SH-SY5Y (cell line): ENCODE data around the gene NOL3.

Experiments used
- GATA2 ChIP-seq: IDR thresholded peaks from 2 replicates; pipeline ENCODE4 v1.6.1; 2011; ENCODE audit warnings: mild to moderate bottlenecking, low read depth, low read length
- GATA3 ChIP-seq: IDR thresholded peaks from 2 replicates; pipeline ENCODE4 v1.6.1; 2011; ENCODE audit warnings: low read depth, mild to moderate bottlenecking, low read length, moderate library complexity

DNA sequence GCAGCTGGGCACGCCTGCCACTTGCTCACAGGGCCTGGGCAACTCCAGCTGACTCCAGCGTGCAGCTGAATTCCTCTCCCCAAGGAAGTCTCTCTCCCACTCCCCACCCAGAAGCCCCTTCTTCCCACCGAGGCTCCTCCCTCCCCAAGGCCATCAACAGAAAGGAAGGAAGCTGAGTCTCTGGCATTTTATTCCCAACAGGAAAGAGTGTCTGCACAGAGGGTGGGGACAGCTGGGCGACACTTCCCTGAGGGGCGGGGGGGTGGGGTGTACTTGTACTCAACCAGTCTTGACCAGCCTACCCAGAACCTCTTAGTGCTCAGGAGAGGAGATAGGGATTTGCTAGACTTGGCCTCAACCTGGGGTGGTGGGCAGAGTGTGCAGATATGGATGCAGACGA, 19.7 kb downstream of the NOL3 start, which contains the start of gene EXOC3L1:
- TF ChIP-seq GATA3 (no peak), GATA2 (no peak)
